Measurements from ENCODE around the gene PDZRN3. TPM values are rescaled to one million over a fixed set of nuclear protein-coding genes. Genes with fewer than 3 reads are reported as not detected.

PDZRN3 gene
- total RNA-seq, 2 donors from 2014 or later = 6.1 to 10.4 TPM

GRCh38 chr3:73399666-73400253, 225.0 kb downstream of the PDZRN3 start:
- no peak overlapping the region for H3K27ac ChIP-seq (ENCODE audit: low read depth, low read length)
- H3K27me3 Mint-ChIP-seq (ENCODE audit: insufficient read depth) = no peaks in the 10 kb centered on the region
- TF ChIP-seq CTCF (conservative IDR thresholded peaks at IDR 0.05) = no peak
- no peaks in the 10 kb centered on the region for H3K27me3 ChIP-seq (ENCODE audit: control insufficient read depth, insufficient read depth, low read length, poor library complexity, severe bottlenecking)
- 90 to 96% methylated on average over 2 to 3 of the region's 3 CpGs for WGBS, 2 experiments (ENCODE audit: insufficient coverage in 1 of 2, insufficient read length in 1 of 2)
- no peaks in the 10 kb centered on the region for H3K9me3 ChIP-seq (ENCODE audit: control insufficient read depth, low read length)
- no peak overlapping the region for H3K4me3 Mint-ChIP-seq
- no peak overlapping the region for H3K4me3 ChIP-seq (ENCODE audit: low read length)
- H3K9ac ChIP-seq (ENCODE audit: extremely low read depth, low read length, poor library complexity, severe bottlenecking) = no peak overlapping the region
- H3K9me3 Mint-ChIP-seq = no peaks in the 10 kb centered on the region
- H3K4me1 Mint-ChIP-seq = peaks cover 22% of the 10 kb centered on the region
- H3K36me3 Mint-ChIP-seq (ENCODE audit: low read depth) = peaks cover 12% of the 10 kb centered on the region
- H3K36me3 ChIP-seq (ENCODE audit: control insufficient read depth, insufficient read depth, low read length) = peaks cover 81% of the 10 kb centered on the region
- no peak for DNase-seq
- H3K27ac Mint-ChIP-seq = no peak overlapping the region
- peaks cover 12% of the 10 kb centered on the region for H3K4me1 ChIP-seq (ENCODE audit: control insufficient read depth, insufficient read depth, low read length)

- H3K27ac ChIP-seq (ENCODE audit: low read depth, low read length) = no peak overlapping the region
- no peak for TF ChIP-seq CTCF (conservative IDR thresholded peaks at IDR 0.05)
These were observed 225.6 kb downstream of the PDZRN3 start for GRCh38 chr3:73399106-73399505.

GRCh38 chr3:73398084-73398483, 226.7 kb downstream of the PDZRN3 start:
- H3K27me3 ChIP-seq (ENCODE audit: control insufficient read depth, insufficient read depth, low read length, poor library complexity, severe bottlenecking) = no peaks in the 10 kb centered on the region
- no peak overlapping the region for H3K4me3 ChIP-seq (ENCODE audit: low read length)
- TF ChIP-seq CTCF (conservative IDR thresholded peaks at IDR 0.05) = no peak
- peaks cover 4% of the 10 kb centered on the region for H3K4me1 ChIP-seq (ENCODE audit: control insufficient read depth, insufficient read depth, low read length)
- H3K9me3 ChIP-seq (ENCODE audit: control insufficient read depth, low read length) = no peaks in the 10 kb centered on the region
- peaks cover 83% of the 10 kb centered on the region for H3K36me3 ChIP-seq (ENCODE audit: control insufficient read depth, insufficient read depth, low read length)
- no peak overlapping the region for H3K27ac ChIP-seq (ENCODE audit: low read depth, low read length)
- H3K9ac ChIP-seq (ENCODE audit: extremely low read depth, low read length, poor library complexity, severe bottlenecking) = no peak overlapping the region
- Mint-ChIP-seq H3K27ac (no peak overlapping the region), H3K9me3 (no peaks in the 10 kb centered on the region), H3K4me3 (no peak overlapping the region), H3K27me3 (ENCODE audit: insufficient read depth) (no peaks in the 10 kb centered on the region), H3K36me3 (ENCODE audit: low read depth) (peaks cover 6% of the 10 kb centered on the region), H3K4me1 (peaks cover 10% of the 10 kb centered on the region)
- peak; percentile 42 for DNase-seq
- WGBS, 2 experiments (ENCODE audit: insufficient coverage in 1 of 2, insufficient read length in 1 of 2) = 93 to 95% methylated on average over 8 of the region's 8 CpGs

More at GRCh38 chr3:73399106-73399505, 225.6 kb downstream of the PDZRN3 start:
- Histone ChIP-seq H3K9ac (ENCODE audit: extremely low read depth, low read length, poor library complexity, severe bottlenecking) (no peak overlapping the region), H3K4me3 (ENCODE audit: low read length) (no peak overlapping the region), H3K36me3 (ENCODE audit: control insufficient read depth, insufficient read depth, low read length) (peaks cover 83% of the 10 kb centered on the region), H3K27me3 (ENCODE audit: control insufficient read depth, insufficient read depth, low read length, poor library complexity, severe bottlenecking) (no peaks in the 10 kb centered on the region), H3K4me1 (ENCODE audit: control insufficient read depth, insufficient read depth, low read length) (peaks cover 5% of the 10 kb centered on the region), H3K9me3 (ENCODE audit: control insufficient read depth, low read length) (no peaks in the 10 kb centered on the region)
- no peaks in the 10 kb centered on the region for H3K9me3 Mint-ChIP-seq
- WGBS, 2 experiments (ENCODE audit: insufficient coverage in 1 of 2, insufficient read length in 1 of 2) = 92% methylated on average over 3 of the region's 3 CpGs; no CpG with 5 or more reads in 1 of the 2 experiments
- no peak for DNase-seq
- H3K27me3 Mint-ChIP-seq (ENCODE audit: insufficient read depth) = no peaks in the 10 kb centered on the region
- H3K4me3 Mint-ChIP-seq = no peak overlapping the region
- H3K4me1 Mint-ChIP-seq = peaks cover 16% of the 10 kb centered on the region
- no peak overlapping the region for H3K27ac Mint-ChIP-seq
- H3K36me3 Mint-ChIP-seq (ENCODE audit: low read depth) = peaks cover 12% of the 10 kb centered on the region

All from endodermal cell (in vitro differentiated cells).